GM19463 (cell line): ENCODE results near the gene ABCA2.

ENCODE experiments used
- ATAC-seq: cut with Tn5 transposase; IDR thresholded peaks from one replicate; pipeline ENCODE4 v1.9.1; 2021; ENCODE audit warnings: mild to moderate bottlenecking, moderate library complexity; ENCODE audit not compliant: unreplicated experiment

The ABCA2 gene, protein sequence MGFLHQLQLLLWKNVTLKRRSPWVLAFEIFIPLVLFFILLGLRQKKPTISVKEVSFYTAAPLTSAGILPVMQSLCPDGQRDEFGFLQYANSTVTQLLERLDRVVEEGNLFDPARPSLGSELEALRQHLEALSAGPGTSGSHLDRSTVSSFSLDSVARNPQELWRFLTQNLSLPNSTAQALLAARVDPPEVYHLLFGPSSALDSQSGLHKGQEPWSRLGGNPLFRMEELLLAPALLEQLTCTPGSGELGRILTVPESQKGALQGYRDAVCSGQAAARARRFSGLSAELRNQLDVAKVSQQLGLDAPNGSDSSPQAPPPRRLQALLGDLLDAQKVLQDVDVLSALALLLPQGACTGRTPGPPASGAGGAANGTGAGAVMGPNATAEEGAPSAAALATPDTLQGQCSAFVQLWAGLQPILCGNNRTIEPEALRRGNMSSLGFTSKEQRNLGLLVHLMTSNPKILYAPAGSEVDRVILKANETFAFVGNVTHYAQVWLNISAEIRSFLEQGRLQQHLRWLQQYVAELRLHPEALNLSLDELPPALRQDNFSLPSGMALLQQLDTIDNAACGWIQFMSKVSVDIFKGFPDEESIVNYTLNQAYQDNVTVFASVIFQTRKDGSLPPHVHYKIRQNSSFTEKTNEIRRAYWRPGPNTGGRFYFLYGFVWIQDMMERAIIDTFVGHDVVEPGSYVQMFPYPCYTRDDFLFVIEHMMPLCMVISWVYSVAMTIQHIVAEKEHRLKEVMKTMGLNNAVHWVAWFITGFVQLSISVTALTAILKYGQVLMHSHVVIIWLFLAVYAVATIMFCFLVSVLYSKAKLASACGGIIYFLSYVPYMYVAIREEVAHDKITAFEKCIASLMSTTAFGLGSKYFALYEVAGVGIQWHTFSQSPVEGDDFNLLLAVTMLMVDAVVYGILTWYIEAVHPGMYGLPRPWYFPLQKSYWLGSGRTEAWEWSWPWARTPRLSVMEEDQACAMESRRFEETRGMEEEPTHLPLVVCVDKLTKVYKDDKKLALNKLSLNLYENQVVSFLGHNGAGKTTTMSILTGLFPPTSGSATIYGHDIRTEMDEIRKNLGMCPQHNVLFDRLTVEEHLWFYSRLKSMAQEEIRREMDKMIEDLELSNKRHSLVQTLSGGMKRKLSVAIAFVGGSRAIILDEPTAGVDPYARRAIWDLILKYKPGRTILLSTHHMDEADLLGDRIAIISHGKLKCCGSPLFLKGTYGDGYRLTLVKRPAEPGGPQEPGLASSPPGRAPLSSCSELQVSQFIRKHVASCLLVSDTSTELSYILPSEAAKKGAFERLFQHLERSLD (N-terminal part only)

GRCh38 chr9:137027369-137028262 lies at the start of gene ABCA2:
TSS of gene ABCA2 (minus strand) at chr9:137028237. CDS start at chr9:137028140, 97 bp downstream.
- no peak for ATAC-seq

DNA sequence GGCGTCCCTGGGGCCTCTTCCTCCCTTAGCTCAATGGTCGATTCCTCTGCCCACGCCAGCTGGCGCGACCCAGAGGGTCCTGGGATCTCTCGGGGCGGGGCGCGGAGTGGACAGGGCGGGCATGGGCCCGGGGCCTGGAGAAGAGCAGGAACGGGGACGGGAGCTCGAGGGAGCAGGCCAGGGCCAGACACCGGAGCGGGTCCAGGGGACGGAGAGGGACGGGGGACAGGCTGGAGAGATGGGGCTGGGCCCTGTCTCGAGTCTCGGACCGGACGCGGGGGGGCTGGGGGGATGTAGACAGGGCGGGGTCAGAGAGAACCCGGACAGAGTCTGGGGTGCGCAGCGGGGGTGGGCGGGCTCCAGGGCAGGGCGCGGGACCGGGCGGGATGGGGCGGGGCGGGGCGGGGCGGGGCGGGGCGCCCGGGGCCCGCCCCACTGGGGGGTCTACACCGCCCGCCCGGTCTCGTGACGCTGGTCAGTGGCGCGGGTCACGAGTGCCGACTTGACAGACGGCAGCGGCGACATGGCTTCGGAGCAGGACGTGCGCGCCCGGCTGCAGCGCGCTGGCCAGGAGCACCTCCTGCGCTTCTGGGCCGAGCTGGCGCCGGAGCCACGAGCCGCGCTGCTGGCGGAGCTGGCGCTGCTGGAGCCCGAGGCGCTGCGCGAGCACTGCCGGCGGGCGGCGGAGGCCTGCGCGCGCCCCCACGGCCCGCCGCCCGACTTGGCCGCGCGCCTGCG lies 49.1 kb upstream of the ABCA2 start, which contains the start of gene UAP1L1:
Gene UAP1L1 (plus strand): TSS at position 508 of the 738 bp plus-strand sequence. CDS start 16 bp downstream, at position 524.
- peak; percentile 50 for ATAC-seq

GRCh38 chr9:137076636-137077009 lies 48.6 kb upstream of the ABCA2 start:
- ATAC-seq, result no peak

GRCh38 chr9:137075275-137075775 lies 47.3 kb upstream of the ABCA2 start:
- no peak for ATAC-seq

DNA sequence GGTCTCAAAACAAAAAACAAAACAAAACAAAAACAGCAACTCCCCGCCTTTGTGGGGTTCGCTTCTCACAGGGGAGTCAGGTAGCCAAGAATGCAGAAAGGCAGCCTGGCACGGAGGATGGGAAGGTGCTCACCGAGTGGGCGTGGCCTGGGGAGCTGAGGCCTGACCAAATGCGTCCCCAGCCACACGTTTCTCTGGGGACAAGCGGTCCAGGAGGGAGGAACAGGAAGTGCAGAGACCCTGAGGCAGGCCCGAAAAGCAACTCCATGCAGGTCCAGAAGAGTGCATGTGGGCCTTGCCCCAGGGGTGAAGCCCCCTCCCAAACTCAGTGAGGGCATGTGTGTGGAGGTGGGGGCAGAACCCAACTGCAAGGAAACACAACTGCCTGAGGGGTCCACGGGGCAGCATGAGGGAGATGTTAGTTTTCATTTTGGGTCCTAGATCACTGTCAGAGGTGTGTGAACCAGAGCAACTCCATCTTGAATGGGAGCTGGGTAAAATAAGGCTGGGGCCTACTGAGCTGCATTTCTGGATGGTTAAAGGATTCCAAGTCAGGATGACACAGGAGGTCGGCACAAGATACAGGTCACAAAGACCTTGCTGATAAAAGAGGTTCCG lies 46.7 kb upstream of the ABCA2 start:
- ATAC-seq, result no peak

- ATAC-seq, result no peak
Measured at GRCh38 chr9:137073992-137074399, 46.0 kb upstream of the ABCA2 start.

- no peak for ATAC-seq
Measured at GRCh38 chr9:137071282-137071681, 43.2 kb upstream of the ABCA2 start.

GRCh38 chr9:137070906-137071275 lies 42.9 kb upstream of the ABCA2 start:
- ATAC-seq, result no peak

- ATAC-seq, result peak; percentile 70
Measured at GRCh38 chr9:137070201-137070905, 42.3 kb upstream of the ABCA2 start, which contains the start of gene SAPCD2. TSS of gene SAPCD2 (minus strand) at chr9:137070557. CDS start at chr9:137070460, 97 bp downstream.

DNA sequence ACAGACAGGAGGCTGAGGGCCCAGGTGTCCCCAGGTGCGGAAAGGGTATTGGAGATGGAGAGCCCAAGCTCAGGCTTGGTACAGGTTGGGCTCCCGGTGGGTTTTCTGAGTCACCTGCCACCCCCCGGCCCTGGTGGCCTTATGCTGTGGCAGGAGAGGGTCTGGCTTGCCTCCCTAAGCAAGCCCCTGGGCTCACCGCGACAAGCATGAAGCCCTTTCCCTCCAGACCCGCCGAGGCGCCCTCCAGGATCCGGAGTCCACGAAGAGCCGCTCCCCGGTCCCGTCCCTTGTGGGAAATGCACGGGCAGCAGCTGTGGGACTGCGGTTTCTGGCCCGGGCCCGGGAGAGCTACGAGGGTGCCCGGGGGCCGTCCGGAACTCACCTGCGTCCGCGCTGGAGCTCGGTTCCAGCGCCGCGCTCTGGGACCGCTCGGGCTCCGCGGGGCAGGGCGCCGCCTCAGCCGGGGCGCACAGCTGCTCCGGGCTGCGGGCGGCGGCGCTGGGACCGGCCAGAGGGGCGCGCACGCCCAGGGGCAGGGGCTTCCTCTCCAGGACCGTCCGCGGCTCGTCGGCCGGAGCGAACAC lies 41.6 kb upstream of the ABCA2 start:
- no peak for ATAC-seq

GRCh38 chr9:137068539-137069507 lies 40.8 kb upstream of the ABCA2 start:
- ATAC-seq, result no peak

DNA sequence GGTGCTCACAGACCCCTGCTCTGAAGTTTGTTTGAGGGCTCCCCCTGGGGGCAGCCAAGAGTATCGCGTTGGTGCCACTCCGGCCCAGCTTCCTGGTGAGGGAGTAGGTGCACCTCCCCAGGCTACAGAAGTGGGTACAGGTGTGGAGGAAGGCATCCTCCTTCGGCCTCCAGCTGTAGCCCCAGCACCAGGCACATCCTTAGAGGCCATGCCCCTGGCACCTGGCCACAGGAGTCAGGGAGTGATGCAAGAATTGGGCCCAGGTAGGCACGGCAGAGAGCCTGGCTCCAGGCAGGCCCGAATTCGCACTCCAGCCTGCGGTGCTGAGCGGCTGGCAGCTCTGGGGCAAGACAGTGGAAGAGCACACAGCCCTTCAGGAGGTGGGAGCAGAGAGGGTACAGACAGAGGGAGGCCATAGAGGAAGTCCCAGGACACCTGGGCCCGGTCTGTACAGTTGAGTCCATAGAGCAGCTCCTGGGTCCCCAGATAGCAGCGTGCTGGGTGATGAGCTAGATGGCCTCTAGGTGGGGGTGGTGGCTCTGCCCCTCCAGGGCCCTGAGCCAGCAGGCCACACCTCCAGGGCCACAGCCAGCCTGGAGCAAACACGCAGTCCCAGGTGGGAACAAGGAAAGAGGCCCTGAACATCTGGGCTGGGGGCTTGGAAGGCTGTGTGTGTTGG lies 40.0 kb upstream of the ABCA2 start:
- no peak for ATAC-seq

GRCh38 chr9:137066096-137066861 lies 38.2 kb upstream of the ABCA2 start:
- no peak for ATAC-seq

GRCh38 chr9:137065336-137065967 lies 37.4 kb upstream of the ABCA2 start:
- no peak for ATAC-seq

- ATAC-seq, result no peak
Measured at GRCh38 chr9:137064880-137065164, 36.8 kb upstream of the ABCA2 start.
